HG03135 (cell line): ENCODE data around the gene UBE2E2.
"Not testable (repeated sequence)": the region's sequence is repeated elsewhere in the genome, so short reads cannot be mapped to it uniquely, and the experiment has no call there.

Experiments
- ATAC-seq: cut with Tn5 transposase; IDR thresholded peaks from one replicate; pipeline ENCODE4 v1.9.1; 2021; ENCODE audit warnings: mild to moderate bottlenecking, moderate library complexity; ENCODE audit not compliant: unreplicated experiment

UBE2E2 gene

DNA sequence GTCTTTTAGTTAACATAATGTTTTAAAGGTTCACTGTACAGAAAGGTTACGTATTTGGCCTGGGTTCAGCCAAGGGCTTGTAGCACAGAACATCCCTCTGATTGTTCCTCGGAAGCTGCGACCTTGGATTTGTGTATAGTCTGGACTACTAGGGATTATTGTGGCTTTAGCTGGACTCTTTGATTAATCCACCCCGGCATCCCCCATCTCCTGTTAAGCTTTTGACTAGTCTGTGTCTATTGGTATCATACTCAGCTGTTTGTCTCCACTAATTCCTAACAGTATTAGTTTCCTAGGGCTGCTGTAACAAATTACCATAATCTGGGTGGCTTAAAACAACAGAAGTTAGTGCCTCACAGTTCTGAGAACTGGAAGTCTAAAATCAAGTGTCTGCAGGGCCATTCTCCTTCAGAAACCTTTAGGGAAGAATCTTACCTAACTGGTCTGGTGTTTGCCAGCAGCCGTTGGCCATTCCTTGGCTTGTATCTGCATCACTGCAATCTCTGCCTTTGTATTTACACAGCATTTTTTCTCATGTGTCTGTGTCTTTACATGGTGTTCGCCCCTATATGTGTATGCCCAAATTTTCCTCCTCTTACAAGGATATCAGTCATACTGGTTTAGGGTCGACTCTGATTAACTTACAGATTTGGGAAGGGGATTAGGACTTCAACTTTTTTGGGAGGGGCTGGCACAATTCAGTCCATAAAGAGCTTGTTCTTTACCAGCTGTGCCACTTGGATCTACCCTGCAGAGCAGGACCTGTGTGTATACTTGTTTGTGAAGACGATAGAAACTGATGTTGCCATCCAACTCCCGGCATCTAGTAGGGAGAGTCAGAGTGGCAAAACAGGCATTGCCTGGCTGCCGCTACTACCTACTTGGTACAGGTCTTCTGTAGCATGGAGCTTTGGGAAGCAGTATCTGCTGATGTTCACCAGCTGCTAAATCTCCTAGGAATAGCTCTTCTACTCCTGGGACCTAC lies 117.8 kb downstream of the UBE2E2 start:
- no peak for ATAC-seq

DNA sequence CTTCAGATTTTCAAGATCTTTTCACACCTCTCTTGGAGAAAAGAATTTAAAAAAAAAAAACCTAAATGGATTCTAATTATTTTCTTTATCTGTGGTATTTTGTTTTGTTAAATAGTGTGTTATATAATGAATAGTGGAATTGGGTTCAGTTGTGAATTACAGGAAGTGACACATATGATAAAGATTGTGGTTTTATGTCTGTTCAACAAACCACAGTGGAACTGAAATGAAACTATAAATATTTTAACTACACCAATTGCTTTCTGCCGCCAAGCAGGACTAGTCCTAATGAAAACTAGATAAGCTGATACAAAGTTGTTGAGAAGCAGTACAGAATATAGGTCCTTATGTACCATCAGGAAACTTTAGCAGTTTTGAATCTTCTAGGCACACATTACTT lies 121.6 kb downstream of the UBE2E2 start:
- ATAC-seq: peak; percentile 58

- peak; percentile 64 for ATAC-seq
Measured at GRCh38 chr3:23325466-23326065, 122.4 kb downstream of the UBE2E2 start.

- no peak for ATAC-seq
Measured at GRCh38 chr3:23329471-23330105, 126.5 kb downstream of the UBE2E2 start.

DNA sequence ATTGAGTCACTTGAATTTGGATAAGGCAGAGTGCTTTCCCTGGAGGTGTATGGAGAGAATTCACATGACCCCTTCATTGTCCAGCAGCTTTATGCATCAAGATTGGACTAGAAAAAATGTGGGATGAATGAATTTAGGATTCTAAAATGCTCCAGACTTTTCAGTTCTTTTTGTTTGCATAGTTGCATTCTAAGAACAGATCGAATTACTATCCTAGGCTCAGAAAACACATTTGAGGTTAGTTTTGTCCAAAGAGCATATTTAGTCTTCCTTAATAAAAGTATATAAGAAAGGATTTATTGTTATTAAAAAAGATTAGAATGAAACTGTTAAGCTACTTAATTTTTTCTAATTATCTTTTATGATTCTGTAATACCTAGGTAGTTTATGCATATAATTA lies 127.4 kb downstream of the UBE2E2 start:
- no peak for ATAC-seq

DNA sequence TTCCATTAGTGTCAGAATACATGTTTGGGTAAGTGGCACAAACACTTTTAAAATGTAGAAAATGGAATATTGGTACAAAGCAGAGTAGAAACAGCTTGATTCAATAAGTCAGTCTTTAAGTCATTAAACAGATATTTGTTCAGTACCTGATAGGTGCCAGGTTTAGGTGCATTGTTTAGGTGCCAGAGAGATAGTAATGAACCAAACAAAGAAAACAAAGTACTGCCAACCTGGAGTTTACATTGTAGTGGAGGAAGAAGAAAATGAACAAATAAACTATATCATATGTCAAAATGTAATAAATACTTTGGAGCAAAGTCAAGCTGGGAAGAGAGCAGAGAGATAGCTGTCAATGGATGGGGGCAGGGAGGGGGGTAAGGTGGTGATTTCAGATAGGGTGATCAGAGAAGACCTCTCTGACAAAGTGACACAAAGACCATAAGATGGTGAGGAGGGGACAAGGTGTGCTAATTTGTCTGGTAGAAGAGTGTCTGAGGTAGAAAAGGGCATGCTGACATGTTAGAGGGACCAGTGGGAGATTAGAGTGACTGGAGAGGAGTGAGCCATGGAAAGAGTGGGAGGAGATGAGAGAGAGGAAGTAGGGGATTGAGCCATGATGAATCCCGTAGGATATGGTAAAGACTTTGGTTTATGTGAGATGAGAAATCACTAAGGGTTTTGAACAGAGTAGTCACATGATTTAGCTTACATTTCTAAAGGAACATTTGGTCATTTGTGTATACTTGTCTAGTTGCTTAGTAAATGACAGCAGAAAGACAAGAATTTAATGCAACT lies 128.2 kb downstream of the UBE2E2 start:
- ATAC-seq: no peak

DNA sequence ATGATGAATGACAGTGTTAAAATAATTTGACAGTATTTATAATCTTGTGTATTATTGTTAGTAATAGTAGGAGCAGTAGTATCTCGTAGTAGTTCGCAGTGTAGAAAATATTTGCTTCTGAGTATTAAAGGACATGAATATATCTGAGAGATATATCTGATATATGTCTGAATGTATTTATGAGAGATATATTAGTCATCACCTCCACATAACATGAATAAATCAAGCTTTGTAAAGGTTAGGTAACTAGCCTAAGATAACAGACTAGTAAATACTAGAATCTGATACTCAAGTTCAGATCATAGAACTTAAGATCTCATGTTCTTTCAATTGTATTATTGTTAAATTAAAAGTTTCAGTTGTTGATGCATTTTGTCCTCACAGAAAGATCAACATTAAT lies 130.5 kb downstream of the UBE2E2 start:
- no peak for ATAC-seq

GRCh38 chr3:23336853-23337252 lies 133.7 kb downstream of the UBE2E2 start:
- ATAC-seq: not testable (repeated sequence)

- peak; percentile 78 for ATAC-seq
Measured at GRCh38 chr3:23341147-23341838, 138.2 kb downstream of the UBE2E2 start.

DNA sequence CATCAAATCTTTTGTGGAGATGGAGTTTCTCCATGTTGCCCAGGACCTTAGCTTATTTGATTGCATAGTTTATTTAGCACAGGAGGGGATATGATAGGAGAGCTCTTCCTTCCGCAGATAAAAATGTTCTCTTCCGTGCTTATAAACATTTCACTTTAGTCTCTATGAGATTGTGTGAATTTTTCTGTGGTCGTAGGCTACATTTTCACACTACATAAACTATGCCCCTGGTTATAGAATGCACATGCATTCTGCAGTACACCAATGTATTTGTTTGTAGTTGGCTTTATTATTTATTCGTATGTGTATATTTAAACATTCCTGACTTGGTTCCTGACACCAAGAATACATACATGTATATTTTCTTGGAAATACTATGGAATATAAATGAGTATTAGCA lies 139.2 kb downstream of the UBE2E2 start:
- ATAC-seq: no peak

- ATAC-seq: no peak
Measured at GRCh38 chr3:23343509-23343908, 140.4 kb downstream of the UBE2E2 start.

GRCh38 chr3:23344886-23345285 lies 141.8 kb downstream of the UBE2E2 start:
- no peak for ATAC-seq

DNA sequence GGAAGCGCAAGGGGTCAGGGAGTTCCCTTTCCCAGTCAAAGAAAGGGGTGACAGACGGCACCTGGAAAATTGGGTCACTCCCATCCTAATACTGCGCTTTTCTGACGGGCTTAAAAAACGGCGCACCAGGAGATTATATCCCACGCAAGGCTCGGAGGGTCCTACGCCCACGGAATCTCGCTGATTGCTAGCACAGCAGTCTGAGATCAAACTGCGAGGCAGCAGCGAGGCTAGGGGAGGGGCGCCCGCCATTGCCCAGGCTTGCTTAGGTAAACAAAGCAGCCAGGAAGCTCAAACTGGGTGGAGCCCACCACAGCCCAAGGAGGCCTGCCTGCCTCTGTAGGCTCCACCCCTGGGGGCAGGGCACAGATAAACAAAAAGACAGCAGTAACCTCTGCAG lies 146.3 kb downstream of the UBE2E2 start:
- ATAC-seq: not testable (repeated sequence)

- no peak for ATAC-seq
Measured at GRCh38 chr3:23356169-23356568, 153.0 kb downstream of the UBE2E2 start.

DNA sequence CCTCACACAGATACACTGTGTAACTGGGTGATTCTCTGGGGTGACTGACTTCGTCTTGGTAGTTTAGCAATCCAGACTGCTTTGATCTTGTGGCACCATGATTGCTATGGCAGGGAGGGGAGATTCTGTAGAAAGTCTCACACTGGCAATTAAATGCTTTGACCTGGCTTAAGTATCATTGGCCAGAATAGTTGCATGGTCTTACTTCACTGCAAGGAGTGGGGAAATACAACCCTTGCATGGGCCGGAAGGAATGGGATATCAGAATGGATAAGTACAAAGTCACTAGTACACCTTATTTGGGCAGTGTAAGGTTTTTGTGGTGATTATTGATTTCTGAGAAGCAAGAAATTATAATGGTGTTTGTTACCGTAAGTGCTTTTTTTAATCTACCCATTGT lies 153.8 kb downstream of the UBE2E2 start:
- no peak for ATAC-seq

DNA sequence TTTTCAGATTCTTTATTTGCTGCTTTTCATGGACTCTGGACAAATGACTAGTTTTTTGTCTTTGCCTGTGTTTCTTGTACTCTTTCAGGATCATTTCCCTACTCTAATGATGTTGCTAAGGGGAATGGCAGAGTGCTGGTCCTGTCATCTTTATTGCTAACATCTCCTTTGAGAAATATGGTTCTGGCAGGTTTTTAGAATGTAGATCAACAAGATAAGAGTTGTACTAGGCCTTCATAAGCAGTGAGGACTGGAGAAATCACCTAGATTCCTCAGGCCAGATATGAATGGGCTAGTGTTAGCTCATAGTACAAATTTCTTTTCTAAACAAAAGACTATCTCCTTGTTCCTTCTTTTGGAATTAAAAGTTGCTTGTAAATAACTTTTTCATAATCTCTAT lies 156.0 kb downstream of the UBE2E2 start:
- no peak for ATAC-seq

DNA sequence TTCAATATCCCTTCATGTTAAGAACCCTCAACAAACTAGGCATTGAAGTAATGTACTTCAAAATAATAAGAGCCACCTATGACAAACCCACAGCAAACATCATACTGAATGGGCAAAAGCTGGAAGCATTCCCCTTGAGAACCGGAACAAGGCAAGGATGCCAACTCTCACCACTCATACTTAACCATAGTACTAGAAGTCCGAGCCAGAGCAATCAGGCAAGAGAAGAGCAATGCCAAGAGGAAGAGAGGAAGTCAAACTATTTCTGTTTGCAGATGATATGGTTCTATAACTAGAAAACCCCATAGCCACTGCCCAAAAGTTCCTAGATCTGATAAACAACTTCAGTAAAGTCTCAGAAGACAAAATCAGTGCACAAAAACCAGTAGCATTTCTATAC lies 161.9 kb downstream of the UBE2E2 start:
- no peak for ATAC-seq

DNA sequence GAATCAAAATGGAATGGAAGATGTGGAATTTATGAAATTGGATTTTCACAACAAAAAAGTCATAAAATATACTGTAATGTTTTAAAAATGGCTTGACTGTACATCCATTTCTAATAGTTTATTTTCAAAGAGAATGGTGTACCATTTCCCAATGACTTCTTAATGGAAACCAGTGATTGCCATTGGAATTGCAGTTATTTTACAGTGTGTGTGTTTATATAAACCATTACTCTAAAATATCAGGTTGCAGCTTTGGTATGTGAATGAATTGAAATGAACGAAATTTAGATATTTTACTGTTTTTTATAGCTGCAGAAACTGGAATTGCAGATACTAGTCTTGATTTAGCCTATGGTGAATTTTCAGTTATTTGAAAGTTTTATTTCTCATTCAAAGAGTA lies 165.6 kb downstream of the UBE2E2 start:
- ATAC-seq: no peak

GRCh38 chr3:23372285-23372684 lies 169.2 kb downstream of the UBE2E2 start:
- ATAC-seq: no peak

- ATAC-seq: no peak
Measured at GRCh38 chr3:23376516-23377248, 173.6 kb downstream of the UBE2E2 start.
